PC-3 (cell line): ENCODE data around the gene CEP70. TPM values are rescaled to one million over a fixed set of nuclear protein-coding genes. Genes with fewer than 3 reads are reported as not detected.

ENCODE experiments used
- ATAC-seq: fragments of 200-7000 bp; cut with Tn5 transposase; 2 replicates; pipeline ENCODE4 v1.9.1; 2020; ENCODE audit warnings: mild to moderate bottlenecking, moderate library complexity
- BruUV-seq: library from RNA; stranded (reverse); fragments of 400-500 nt; replicated peaks from 2 replicates; lab custom pipeline; 2021; lab: Mats Ljungman, UMichigan
- CTCF ChIA-PET: fragments of 300-600 bp; sonication (Branson Sonifier 250); formaldehyde crosslinking; loops from one replicate; lab custom pipeline; 2022; ENCODE audit warnings: antibody characterized with exemption; lab: Charles Lee
- POLR2A ChIA-PET: fragments of 300-600 bp; sonication (Branson Sonifier 250); formaldehyde crosslinking; loops from one replicate; lab custom pipeline; 2022; ENCODE audit warnings: antibody characterized with exemption; ENCODE audit not compliant: unreplicated experiment; lab: Charles Lee
- DNase-seq: peaks from one replicate; pipeline ENCODE4 v3.0.0-alpha.2; 2015
- H2AFZ ChIP-seq: fragments of 300-600 bp; sonication (generic); 2 replicates; pipeline ENCODE4 v1.6.0; 2016; ENCODE audit warnings: antibody characterized with exemption, low read length
- H3F3A ChIP-seq: fragments of 300-600 bp; sonication (generic); one replicate; pipeline ENCODE4 v1.6.0; 2017; ENCODE audit warnings: antibody characterized with exemption, low read length, control low read depth, mild to moderate bottlenecking; ENCODE audit not compliant: unreplicated experiment
- H3K27ac ChIP-seq: fragments of 300-600 bp; sonication (generic); 2 replicates; pipeline ENCODE4 v1.5.1; 2016; ENCODE audit warnings: mild to moderate bottlenecking, low read length
- H3K27me3 ChIP-seq: fragments of 300-600 bp; sonication (generic); 2 replicates; pipeline ENCODE4 v1.6.1; 2016; ENCODE audit warnings: low read length, mixed read lengths
- H3K36me3 ChIP-seq: fragments of 300-600 bp; sonication (generic); 2 replicates; pipeline ENCODE4 v1.6.1; 2016; ENCODE audit warnings: low read depth, mixed run types, low read length, mixed read lengths
- H3K4me1 ChIP-seq: fragments of 300-600 bp; sonication (generic); 2 replicates; pipeline ENCODE4 v1.5.1; 2016; ENCODE audit warnings: low read length; ENCODE audit not compliant: insufficient read depth
- H3K4me2 ChIP-seq: fragments of 300-600 bp; sonication (generic); 2 replicates; pipeline ENCODE4 v1.6.0; 2016; ENCODE audit warnings: low read length
- H3K4me3 ChIP-seq: fragments of 300-600 bp; sonication (generic); 2 replicates; pipeline ENCODE4 v1.5.1; 2016; ENCODE audit warnings: mild to moderate bottlenecking, low read length, mixed read lengths
- H3K79me2 ChIP-seq: fragments of 300-600 bp; sonication (generic); 2 replicates; pipeline ENCODE4 v1.6.1; 2017; ENCODE audit warnings: low read length, mixed read lengths
- H3K9ac ChIP-seq: fragments of 300-600 bp; sonication (generic); 2 replicates; pipeline ENCODE4 v1.6.0; 2016; ENCODE audit warnings: mild to moderate bottlenecking, low read length
- H3K9me2 ChIP-seq: fragments of 300-600 bp; sonication (generic); replicated peaks from 2 replicates; pipeline ENCODE4 v1.6.1; 2016; ENCODE audit warnings: mixed run types, low read length, mixed read lengths
- H3K9me3 ChIP-seq: fragments of 300-600 bp; sonication (generic); 2 replicates; pipeline ENCODE4 v1.6.1; 2016; ENCODE audit warnings: low read length, mixed read lengths
- H4K20me1 ChIP-seq: fragments of 300-600 bp; sonication (generic); 2 replicates; pipeline ENCODE4 v1.6.1; 2016; ENCODE audit warnings: low read length, mixed read lengths
- EZH2 ChIP-seq: fragments of 300-600 bp; sonication (generic); IDR thresholded peaks from one replicate; pipeline ENCODE4 v1.6.1; 2017; ENCODE audit warnings: antibody characterized with exemption, mild to moderate bottlenecking, low read length; ENCODE audit not compliant: unreplicated experiment
- EZH2phosphoT487 ChIP-seq: fragments of 300-600 bp; sonication (generic); IDR thresholded peaks from 2 replicates; pipeline ENCODE4 v1.6.1; 2018; ENCODE audit warnings: mild to moderate bottlenecking, antibody characterized with exemption, low read length, borderline replicate concordance
- intact Hi-C: fragments of 100-400 bp; cut with micrococcal nuclease; formaldehyde crosslinking; loops from 2 replicates; pipeline ENCODE4 v1.9.0; 2023
- total RNA-seq: library from RNA; depleted of rRNA; stranded (reverse); fragments of >200 nt; gene quantifications from 2 replicates; pipeline ENCODE4 v1.2.3, GENCODE V29; 2014
- TF ChIP-seq, protein P1 (sequence below): fragments of 300-600 bp; sonication (generic); conservative IDR thresholded peaks from 2 replicates; pipeline ENCODE4 v1.5.1; 2017; ENCODE audit warnings: antibody characterized with exemption, low read depth, mild to moderate bottlenecking, low read length

CEP70 gene
- total RNA-seq, 1 experiment from 2014 or later, result 16.7 TPM

DNA sequence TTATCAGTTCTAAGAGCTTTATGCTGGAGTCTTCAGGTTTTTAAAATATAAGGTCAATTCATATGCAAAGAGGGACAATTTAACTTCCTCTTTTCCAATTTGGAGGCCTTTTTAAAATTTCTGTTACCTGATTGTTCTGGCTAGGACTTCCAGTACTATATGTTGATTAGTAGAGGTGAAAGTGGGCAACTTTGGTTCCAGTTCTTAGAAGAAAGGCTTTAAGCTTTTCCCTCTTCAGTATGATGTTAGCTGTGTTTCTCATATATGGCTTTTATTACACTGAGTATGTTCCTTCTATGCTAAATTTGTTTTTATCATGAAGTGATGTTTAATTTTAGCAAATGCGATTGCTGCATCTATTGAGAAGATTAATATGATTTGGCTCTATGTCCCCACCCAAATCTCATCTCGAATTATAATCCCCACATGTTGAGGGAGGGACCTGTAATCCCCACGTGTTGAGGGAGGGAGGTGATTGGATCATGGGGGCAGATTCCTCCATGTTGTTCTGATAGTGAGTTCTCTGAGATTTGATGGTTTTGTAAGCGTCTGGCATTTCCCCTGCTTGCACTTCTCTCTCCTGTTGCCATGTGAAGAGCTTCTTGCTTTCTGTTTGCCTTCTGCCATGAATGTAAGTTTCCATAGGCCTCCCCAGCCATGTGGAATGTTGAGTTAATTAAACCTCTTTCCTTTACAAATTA, 48.3 kb upstream of the CEP70 start:
- no peak for TF ChIP-seq EZH2
- no peak for TF ChIP-seq EZH2phosphoT487
- TF ChIP-seq, protein P1, sequence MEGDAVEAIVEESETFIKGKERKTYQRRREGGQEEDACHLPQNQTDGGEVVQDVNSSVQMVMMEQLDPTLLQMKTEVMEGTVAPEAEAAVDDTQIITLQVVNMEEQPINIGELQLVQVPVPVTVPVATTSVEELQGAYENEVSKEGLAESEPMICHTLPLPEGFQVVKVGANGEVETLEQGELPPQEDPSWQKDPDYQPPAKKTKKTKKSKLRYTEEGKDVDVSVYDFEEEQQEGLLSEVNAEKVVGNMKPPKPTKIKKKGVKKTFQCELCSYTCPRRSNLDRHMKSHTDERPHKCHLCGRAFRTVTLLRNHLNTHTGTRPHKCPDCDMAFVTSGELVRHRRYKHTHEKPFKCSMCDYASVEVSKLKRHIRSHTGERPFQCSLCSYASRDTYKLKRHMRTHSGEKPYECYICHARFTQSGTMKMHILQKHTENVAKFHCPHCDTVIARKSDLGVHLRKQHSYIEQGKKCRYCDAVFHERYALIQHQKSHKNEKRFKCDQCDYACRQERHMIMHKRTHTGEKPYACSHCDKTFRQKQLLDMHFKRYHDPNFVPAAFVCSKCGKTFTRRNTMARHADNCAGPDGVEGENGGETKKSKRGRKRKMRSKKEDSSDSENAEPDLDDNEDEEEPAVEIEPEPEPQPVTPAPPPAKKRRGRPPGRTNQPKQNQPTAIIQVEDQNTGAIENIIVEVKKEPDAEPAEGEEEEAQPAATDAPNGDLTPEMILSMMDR, result no peak
- Histone ChIP-seq H3K9me3 (no peaks in the 10 kb centered on the region), H3K36me3 (no peaks in the 10 kb centered on the region), H3K4me3 (no peak overlapping the region), H2AFZ (no peak overlapping the region), H4K20me1 (no peaks in the 10 kb centered on the region), H3F3A (no peaks in the 10 kb centered on the region), H3K27ac (no peak overlapping the region), H3K9ac (no peak overlapping the region), H3K4me2 (no peak overlapping the region), H3K79me2 (no peaks in the 10 kb centered on the region), H3K4me1 (no peaks in the 10 kb centered on the region), H3K9me2 (no peaks in the 10 kb centered on the region), H3K27me3 (no peaks in the 10 kb centered on the region)
- BruUV-seq, result no TSS peak
- no peak for ATAC-seq
- CTCF ChIA-PET, result no interaction called here
- intact Hi-C loops, result no loop called here
- POLR2A ChIA-PET, result no interaction called here
- DNase-seq, result no peak

DNA sequence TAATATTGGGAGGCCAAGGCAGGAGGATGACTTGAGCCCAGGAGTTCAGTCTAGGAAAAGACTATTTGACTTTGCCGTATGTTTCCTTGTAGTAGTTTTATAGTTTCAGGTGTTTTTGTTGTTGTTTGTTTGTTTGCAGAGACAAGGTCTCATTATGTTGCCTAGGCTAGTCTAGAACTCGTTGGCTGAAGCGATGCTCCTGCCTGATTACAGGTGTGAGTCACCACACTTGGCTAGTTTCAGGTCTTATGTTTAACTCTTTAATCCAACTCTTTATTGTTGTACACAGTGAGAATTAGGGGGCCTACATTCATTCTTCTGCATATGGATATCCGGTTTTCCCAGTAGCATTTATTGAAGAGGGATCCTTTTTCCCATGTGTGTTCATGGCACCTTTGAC, 46.5 kb upstream of the CEP70 start:
- Histone ChIP-seq H3K27me3 (no peaks in the 10 kb centered on the region), H3F3A (no peaks in the 10 kb centered on the region), H4K20me1 (no peaks in the 10 kb centered on the region), H2AFZ (no peak overlapping the region), H3K9ac (no peak overlapping the region), H3K9me2 (no peaks in the 10 kb centered on the region), H3K9me3 (no peaks in the 10 kb centered on the region), H3K4me2 (no peak overlapping the region), H3K4me3 (no peak overlapping the region), H3K4me1 (no peaks in the 10 kb centered on the region), H3K36me3 (no peaks in the 10 kb centered on the region), H3K27ac (no peak overlapping the region), H3K79me2 (no peaks in the 10 kb centered on the region)
- TF ChIP-seq EZH2phosphoT487 (no peak), EZH2 (no peak)
- TF ChIP-seq, protein P1, result no peak
- intact Hi-C loops, result no loop called here
- BruUV-seq, result no TSS peak
- ChIA-PET CTCF (no interaction called here), POLR2A (no interaction called here)
- peak; percentile 16 for DNase-seq
- ATAC-seq, result no peak

- H3K4me2 ChIP-seq, result no peak overlapping the region
- H2AFZ ChIP-seq, result no peak overlapping the region
- H3F3A ChIP-seq, result no peaks in the 10 kb centered on the region
- intact Hi-C loops, result no loop called here
- no peak overlapping the region for H3K4me3 ChIP-seq
- ATAC-seq (no peak), DNase-seq (no peak)
- no peaks in the 10 kb centered on the region for H3K79me2 ChIP-seq
- TF ChIP-seq, protein P1, result no peak
- TF ChIP-seq EZH2, result no peak
- no peak for TF ChIP-seq EZH2phosphoT487
- H3K4me1 ChIP-seq, result no peaks in the 10 kb centered on the region
- no peaks in the 10 kb centered on the region for H3K9me3 ChIP-seq
- no peak overlapping the region for H3K9ac ChIP-seq
- H3K36me3 ChIP-seq, result no peaks in the 10 kb centered on the region
- no peaks in the 10 kb centered on the region for H4K20me1 ChIP-seq
- POLR2A ChIA-PET, result no interaction called here
- H3K27ac ChIP-seq, result no peak overlapping the region
- CTCF ChIA-PET, result no interaction called here
- H3K27me3 ChIP-seq, result no peaks in the 10 kb centered on the region
- no TSS peak for BruUV-seq
- no peaks in the 10 kb centered on the region for H3K9me2 ChIP-seq
Observed at GRCh38 chr3:138638641-138639040, 44.6 kb upstream of the CEP70 start.
